HG03558 (cell line): ENCODE measurements around the gene LDLRAD1.
"Not testable (repeated sequence)": the region's sequence is repeated elsewhere in the genome, so short reads cannot be mapped to it uniquely, and the experiment has no call there.

ENCODE experiments used
- ATAC-seq: cut with Tn5 transposase; IDR thresholded peaks from one replicate; pipeline ENCODE4 v1.9.1; 2021; ENCODE audit warnings: moderate number of reproducible peaks; ENCODE audit not compliant: unreplicated experiment; ENCODE audit errors: extremely low read depth

Gene LDLRAD1

GRCh38 chr1:54018635-54019034, 649 bp upstream of the LDLRAD1 start:
- no peak for ATAC-seq

GRCh38 chr1:54016343-54017282, 1.4 kb downstream of the LDLRAD1 start:
- no peak for ATAC-seq

GRCh38 chr1:54014009-54014629, 3.9 kb downstream of the LDLRAD1 start:
- no peak for ATAC-seq

- ATAC-seq = no peak
These were observed 4.5 kb downstream of the LDLRAD1 start for GRCh38 chr1:54013393-54014008.

- no peak for ATAC-seq
These were observed 5.1 kb downstream of the LDLRAD1 start for GRCh38 chr1:54012863-54013262.

- ATAC-seq = no peak
These were observed 6.0 kb downstream of the LDLRAD1 start for GRCh38 chr1:54012008-54012325.

- ATAC-seq = no peak
These were observed 6.5 kb downstream of the LDLRAD1 start for GRCh38 chr1:54011316-54012007.

- no peak for ATAC-seq
These were observed 7.4 kb downstream of the LDLRAD1 start for GRCh38 chr1:54010415-54011117.

- ATAC-seq = no peak
These were observed 8.6 kb downstream of the LDLRAD1 start for GRCh38 chr1:54009406-54009805.

- no peak for ATAC-seq
These were observed 9.1 kb downstream of the LDLRAD1 start for GRCh38 chr1:54008876-54009275.

- no peak for ATAC-seq
These were observed 10.4 kb downstream of the LDLRAD1 start for GRCh38 chr1:54007613-54008012.

GRCh38 chr1:54006508-54006907, 11.5 kb downstream of the LDLRAD1 start:
- ATAC-seq = no peak

GRCh38 chr1:54004481-54005049, 13.4 kb downstream of the LDLRAD1 start:
- no peak for ATAC-seq

GRCh38 chr1:54003750-54004480, 14.1 kb downstream of the LDLRAD1 start:
- not testable (repeated sequence) for ATAC-seq

- ATAC-seq = no peak
These were observed 14.7 kb downstream of the LDLRAD1 start for GRCh38 chr1:54003249-54003646.

GRCh38 chr1:54002544-54003248, 15.3 kb downstream of the LDLRAD1 start:
- no peak for ATAC-seq

GRCh38 chr1:54001591-54001990, 16.4 kb downstream of the LDLRAD1 start:
- ATAC-seq = no peak

GRCh38 chr1:53999920-54000319, 18.1 kb downstream of the LDLRAD1 start:
- no peak for ATAC-seq

- ATAC-seq = no peak
These were observed 19.8 kb downstream of the LDLRAD1 start for GRCh38 chr1:53998223-53998622.
